B cell (primary cell): ENCODE data around the gene BEND7.

Experiments used
- EZH2 ChIP-seq: IDR thresholded peaks from 2 replicates; pipeline ENCODE4 v1.6.1; 2012; ENCODE audit warnings: borderline replicate concordance, low read depth, mild to moderate bottlenecking, moderate library complexity, low read length; ENCODE audit not compliant: insufficient read depth, poor library complexity, severe bottlenecking
- TF ChIP-seq, protein P1 (sequence below): fragments of 200-600 bp; IDR thresholded peaks from one replicate; pipeline ENCODE4 v1.8.0; 2022; ENCODE audit warnings: antibody characterized with exemption, mild to moderate bottlenecking

DNA sequence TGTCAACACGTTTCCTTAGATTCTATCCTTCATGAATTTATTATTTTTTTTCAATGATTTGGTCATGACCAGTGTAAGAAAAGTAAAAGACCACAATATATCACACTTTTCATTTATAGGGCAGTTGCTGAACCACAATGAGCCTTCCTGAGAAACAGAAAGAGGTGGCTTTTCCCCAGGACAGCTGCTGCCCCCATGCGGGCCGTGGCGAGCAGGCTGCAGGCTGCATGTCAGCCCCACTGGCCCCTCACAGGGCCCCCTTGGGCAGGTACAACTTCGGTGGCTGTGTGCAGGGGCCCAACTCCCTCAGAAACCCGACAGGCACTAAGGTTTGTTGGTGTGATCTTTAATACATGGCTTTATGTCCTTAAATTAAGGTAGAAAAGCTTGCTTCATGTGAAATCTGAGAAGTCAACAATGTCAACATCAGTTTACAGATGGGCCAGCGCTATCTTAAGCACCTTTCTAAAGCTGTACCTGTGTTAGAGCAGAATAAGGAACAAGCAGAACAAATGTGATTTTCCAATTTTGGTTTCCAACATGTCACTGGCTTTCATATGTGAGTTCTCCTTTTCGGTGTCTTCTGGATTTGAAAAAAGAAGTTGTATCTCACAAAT is 10.6 kb downstream of the BEND7 start:
- TF ChIP-seq, protein P1, sequence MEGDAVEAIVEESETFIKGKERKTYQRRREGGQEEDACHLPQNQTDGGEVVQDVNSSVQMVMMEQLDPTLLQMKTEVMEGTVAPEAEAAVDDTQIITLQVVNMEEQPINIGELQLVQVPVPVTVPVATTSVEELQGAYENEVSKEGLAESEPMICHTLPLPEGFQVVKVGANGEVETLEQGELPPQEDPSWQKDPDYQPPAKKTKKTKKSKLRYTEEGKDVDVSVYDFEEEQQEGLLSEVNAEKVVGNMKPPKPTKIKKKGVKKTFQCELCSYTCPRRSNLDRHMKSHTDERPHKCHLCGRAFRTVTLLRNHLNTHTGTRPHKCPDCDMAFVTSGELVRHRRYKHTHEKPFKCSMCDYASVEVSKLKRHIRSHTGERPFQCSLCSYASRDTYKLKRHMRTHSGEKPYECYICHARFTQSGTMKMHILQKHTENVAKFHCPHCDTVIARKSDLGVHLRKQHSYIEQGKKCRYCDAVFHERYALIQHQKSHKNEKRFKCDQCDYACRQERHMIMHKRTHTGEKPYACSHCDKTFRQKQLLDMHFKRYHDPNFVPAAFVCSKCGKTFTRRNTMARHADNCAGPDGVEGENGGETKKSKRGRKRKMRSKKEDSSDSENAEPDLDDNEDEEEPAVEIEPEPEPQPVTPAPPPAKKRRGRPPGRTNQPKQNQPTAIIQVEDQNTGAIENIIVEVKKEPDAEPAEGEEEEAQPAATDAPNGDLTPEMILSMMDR, result no peak
- TF ChIP-seq EZH2, result no peak
